GM21381 (cell line): ENCODE measurements around the gene RFPL3.
"Not testable (repeated sequence)": the region's sequence is repeated elsewhere in the genome, so short reads cannot be mapped to it uniquely, and the experiment has no call there.

ENCODE experiments used
- ATAC-seq: cut with Tn5 transposase; IDR thresholded peaks from one replicate; pipeline ENCODE4 v1.9.1; 2021; ENCODE audit warnings: mild to moderate bottlenecking, moderate library complexity; ENCODE audit not compliant: unreplicated experiment

Gene RFPL3

DNA sequence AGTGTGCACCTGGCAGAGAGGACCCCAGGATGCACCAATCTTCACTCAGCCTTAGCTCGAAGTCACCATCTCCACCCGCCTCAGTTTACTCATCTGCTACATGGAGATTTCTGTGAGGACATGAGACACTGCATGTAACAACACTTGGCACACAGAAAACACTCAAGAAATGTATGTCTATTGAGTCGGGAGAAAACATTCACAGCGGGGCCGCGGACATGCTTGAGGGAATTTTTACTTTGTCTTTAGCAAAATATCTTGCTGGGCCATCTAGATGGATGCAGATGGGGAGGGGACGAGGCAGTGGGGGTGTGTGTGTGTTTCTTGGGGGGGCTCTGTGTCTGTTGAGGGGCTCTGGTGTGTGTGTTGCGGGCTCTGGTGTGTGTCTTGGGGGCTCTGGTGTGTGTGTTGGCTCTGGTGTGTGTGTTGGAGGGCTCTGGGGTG is 28.4 kb upstream of the RFPL3 start:
- ATAC-seq: no peak

DNA sequence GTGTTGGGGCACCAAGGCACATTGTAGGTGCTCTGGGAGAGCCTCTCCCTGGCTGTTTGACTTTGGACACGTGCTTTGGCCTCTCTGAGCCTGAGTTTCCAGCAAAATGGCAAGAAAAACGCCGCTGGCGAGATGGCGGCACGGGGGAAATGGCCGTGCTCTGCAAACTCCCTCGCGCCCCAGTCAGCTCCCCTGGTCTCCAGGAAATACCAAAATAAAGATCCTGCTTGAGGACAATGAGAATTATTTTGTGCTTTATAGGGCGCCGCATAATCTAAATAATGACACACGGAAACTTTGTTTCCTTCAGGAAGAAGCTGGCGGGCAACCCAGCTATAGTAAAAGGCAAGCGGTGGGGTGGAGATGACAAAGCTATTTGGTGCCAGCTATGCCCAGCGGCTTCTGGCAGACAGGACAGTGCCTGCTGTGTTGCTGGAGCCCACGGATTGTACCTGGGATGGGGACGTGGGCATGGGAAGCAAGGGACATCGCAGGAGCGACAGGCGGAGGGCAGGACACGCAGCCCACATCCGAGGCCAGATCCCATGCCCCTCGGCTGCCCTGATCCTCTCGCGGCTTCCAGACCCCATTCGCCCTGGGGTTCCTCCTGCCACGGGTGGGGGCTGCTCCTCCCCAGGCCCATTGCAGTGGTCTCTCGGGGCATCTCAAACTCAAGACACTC is 26.3 kb upstream of the RFPL3 start:
- ATAC-seq: no peak

DNA sequence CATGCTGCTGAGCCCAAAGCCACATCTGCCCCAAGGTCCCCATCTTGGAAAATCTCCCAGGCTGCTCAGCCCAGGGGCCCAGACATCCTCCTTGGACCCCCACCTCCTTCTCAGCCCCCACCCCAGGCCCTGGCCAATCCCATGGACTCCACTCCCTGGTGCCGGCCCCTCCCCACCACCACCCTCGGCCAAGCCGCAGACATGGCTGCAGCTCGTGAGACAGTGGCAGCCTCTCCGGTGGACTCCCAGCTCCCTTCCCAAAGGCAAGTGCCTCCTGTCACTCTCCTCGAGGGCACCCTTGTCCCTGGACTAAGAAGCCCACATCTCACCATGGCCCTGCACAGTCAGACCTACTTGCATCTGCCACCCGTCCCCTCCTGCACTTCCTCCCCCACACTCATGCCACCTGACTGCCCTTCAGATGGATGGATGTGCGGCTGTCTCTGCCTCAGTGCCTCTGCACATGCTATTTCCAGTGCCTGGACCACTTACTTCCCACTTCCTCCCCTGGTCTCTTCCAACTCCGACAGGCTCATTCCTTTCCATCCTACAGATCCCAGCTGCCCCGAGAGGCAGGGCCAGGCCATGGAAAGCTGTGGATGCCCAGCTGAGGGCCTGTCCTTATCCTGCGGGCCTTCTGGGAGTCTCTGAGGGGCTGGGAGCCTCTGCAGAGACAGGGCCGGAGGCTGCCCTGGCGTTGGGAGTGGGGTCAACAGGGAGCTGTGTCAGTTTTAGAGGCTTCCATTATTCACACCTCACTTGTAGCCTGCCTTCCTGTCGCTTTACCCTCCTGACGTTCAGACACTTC is 25.5 kb upstream of the RFPL3 start:
- no peak for ATAC-seq

DNA sequence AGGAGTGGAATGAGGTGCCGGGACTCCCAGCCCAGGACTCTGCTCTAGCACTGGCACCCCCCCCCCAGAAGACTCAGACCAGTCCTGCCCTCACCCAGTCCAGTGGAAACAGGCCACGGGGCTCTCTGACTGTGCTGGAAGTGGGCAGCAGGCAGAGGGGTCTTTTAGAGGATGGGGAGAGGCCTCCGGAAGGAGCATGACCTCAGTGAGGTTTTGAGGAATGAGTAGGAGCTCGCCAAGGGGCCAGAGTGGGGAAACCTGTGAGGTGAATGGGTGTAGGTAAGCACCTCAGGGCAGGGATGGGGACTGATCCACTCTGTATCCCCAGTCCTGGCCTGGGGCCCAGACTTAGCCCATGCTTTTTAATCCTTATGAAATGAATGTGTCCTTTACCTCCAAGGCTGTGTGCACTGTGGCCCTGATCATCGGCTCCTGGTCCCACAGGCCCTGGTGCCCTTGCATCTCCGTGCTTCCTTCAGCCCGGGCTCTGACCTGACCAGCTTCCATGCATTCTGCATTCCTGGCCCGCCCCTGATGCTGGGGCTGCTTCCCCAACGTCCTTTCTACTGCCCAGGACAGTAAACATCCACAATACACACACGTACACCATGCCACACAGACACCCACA is 24.4 kb upstream of the RFPL3 start:
- ATAC-seq: no peak

DNA sequence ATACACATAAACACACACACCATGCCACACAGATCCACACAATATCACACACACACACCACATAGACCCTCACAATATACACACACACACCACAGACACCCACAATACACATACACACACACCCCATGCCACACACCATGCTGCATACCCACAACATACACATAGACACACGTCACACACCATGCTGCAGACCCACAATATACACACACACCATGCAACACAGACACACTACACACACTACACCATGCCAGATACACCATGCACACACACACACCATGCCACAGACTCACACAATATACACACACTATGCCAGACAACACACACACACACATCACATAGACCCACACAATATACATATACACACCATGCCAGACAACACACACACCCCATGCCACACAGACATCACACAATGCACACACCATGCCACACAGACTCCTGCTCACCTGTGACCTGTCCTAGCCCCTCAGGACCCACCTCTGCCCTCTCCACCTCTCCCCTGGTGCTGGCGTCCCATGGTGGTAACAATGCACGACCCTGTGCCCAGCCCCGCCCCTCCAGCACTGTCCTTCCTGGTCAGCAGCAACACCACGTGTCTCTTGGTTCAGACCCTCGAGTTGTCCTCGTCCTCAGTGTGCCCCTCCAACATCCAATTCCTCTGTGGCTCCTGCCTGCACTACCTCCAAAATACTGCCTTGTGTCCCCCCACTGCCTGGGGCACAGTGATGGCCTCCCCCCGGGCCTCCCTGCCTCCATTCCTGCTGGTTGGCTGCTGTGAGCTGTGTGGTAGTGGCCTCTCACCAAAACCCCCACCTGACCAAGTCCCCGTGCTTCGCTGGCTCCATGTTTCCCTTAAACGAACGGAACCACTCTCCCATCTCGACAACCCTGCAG is 23.7 kb upstream of the RFPL3 start:
- no peak for ATAC-seq

DNA sequence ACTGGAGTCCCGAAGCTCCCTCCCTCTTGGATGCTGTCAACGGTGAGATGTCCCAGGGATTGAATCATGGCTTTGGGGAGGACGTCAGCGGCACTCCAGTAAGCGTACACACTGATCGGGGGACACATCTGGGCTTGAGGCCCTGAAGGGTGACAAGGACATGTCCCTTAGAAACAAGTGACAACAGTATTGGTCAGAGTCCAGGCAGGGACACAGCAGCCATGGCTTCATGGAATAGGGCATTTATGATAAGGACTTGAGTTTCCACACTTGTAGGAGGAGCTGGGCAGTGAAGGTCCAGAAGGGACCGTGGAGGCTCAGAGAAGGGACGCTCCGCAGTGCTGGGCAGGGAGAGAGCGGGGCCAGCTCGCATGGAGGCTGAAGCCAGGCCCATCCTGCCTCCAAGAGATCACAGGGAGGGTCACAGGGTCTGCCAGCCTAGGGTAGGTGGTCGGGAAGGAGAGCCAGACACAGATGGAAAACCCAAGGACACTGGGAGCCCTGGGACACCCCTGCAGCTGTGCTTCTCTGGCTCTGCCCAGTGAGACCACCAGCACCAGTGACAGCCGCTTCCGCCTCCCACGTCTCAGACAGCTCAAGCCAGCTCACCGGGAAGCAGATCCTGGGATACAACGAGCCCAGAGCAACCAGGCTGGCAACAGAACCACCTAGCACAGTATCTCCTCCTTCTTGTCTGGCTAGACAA is 22.9 kb upstream of the RFPL3 start:
- no peak for ATAC-seq

DNA sequence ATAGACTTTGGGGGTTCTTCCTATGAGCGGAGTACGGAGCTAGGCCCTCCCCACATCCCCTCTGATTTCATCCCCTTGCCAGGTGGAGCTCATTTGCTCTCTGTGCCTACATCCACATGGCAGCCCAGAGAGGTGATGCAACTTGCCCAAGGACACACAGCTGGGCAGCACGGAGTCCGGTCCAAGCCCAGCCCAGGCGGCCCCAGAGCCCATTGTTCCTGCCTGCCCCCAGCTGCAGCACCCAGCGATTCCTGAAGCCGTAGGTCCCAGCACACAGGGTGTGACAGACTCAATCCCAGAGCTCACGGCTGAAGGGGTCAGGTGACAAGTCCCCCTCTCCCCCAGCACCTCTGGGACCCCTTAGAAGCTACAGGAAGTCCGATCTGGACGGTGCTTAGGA is 22.2 kb upstream of the RFPL3 start:
- no peak for ATAC-seq

DNA sequence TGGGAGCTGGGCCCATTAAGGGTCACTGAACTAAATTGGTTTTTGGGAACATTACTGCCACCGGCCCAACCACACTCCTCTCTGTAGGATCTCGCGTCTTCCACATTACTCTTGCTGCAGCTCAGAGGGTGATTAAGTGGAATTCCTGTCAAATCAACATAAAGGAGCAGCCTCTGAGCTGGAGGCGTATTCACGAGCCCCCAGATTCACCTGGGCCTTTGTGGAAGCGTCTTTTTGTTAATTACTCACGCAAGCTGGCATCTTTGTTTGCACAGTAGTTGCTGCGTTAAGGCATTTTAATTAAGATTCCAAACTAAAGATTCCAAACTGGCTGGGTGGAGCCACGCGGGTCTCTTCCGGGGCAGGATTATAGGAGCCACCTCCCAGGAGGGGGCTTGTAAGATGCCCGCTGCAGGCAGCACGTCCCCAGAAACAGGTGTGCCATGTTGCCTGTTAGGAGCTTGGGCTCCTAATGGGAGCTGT is 21.5 kb upstream of the RFPL3 start:
- no peak for ATAC-seq

DNA sequence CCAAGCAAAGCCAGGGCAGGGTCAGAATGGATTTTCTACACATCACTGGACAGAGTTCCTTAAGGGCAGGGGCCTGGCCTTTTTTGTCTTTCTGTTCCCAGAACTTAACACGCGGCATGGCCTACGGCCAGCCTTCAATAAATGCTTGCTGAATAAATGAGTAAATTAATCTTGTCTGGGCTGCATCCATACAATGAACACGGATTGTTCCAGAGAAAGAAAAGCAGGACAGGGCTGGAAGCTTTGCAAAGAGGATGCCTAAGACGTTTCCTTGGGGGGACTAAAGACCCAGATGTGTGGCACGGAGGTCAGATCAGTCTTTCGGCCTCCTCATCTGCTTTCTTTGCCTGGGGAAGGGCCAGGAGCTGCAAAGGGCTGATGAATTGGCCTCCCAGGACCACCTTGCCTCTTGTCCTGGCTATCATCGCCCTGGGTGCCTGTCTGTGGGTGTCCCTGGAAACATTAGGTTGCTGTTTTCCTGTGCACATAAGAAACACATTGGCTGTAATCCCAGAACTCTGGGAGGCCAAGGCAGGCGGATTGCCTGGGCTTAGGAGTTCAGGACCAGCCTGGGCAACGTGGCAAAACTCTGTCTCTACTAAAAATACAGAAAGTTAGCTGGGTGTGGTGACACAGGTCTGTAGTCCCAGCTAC is 20.8 kb upstream of the RFPL3 start:
- no peak for ATAC-seq

DNA sequence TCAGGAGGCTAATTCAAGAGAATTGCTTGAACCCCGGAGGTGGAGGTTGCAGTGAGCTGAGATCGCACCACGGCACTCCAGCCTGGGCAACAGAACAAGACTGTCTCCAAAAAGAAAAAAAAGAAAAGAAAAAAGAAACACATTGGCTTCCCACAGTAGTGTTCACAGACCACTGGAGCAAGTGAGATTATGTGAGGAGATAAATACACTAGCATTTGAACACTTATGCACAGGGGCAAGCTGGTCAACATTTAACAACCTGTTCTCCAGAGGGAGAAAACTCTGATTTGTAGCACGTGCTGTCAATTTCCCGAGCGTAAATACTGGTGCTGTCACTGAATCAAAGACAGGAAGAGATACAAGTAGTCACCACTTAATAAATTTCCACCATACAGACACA is 20.2 kb upstream of the RFPL3 start:
- ATAC-seq: not testable (repeated sequence)

DNA sequence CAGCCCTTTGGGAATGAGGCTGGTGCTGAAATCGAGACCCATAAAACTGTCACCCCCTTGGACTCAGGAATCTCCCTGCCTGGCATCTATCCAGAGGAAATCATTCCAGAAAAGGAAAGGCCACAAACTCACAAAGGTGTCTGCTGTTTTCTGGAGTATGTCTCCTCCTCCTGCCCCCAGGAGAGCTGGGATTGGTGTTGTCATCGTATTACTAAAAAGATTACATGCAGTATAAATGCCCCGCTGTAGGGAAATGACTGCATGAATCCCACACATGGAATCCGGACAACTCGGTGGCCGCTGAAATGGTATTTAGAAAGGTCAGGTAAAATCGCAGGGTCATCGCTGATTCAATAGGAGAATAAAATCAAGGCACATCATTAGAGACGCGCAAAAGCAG is 18.9 kb upstream of the RFPL3 start:
- ATAC-seq: no peak

DNA sequence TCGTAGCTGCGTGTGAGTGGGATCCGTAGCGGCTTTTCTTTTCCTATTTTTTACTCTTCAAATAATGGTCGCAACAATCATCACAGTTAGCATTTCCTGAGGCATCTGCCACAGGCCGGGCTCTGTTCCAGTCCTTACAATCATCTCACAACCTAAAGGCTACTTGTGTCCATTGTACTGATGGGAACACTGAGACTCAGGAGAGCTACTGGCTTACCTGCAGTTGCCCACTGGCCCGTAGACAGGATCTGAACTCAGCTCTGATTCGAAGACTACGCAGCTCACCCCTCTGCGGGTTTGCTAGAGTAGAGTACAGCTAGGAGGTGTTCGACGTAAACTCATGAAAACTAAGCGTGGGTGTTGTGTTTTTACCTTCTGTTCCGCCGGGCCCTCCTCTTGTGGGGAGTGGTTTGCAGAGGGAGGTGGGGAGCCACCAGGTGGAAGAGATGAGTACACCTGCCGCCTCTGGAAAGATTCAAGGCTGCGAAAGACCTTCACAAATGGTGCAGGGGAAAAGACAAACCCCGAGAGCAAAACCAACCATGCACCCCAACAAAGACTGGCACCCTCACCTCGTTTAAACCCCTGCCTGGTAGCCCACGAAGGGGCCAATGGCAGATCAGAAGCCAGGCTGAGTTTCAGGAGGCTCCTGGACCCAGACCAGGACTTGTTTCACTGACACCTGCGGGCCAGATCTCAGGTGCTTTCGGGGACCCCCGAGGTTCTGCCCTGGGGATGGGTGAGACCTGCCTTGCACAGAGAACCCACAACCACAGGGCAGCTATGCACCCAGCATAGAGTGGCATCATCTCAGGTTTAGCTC is 18.3 kb upstream of the RFPL3 start:
- no peak for ATAC-seq

DNA sequence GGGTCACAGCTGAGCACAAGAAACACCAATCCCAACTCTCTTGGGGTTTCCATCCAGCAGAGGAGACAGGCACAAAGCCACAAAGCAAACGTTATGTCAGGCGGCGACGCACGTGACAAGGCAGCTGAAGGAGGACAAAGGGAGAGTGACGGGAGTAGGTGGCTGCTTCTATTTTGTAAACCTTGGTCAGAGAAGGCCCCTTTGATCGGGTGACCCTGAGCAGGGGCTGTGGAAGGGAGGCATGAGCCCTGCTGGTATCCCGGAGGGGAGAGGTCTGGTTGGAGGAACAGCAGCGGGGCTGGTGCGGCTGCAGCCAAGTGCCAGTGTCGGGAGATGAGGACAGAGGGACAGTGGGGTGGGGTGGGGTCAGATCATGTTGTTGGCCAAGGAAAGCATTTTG is 17.3 kb upstream of the RFPL3 start:
- ATAC-seq: no peak

DNA sequence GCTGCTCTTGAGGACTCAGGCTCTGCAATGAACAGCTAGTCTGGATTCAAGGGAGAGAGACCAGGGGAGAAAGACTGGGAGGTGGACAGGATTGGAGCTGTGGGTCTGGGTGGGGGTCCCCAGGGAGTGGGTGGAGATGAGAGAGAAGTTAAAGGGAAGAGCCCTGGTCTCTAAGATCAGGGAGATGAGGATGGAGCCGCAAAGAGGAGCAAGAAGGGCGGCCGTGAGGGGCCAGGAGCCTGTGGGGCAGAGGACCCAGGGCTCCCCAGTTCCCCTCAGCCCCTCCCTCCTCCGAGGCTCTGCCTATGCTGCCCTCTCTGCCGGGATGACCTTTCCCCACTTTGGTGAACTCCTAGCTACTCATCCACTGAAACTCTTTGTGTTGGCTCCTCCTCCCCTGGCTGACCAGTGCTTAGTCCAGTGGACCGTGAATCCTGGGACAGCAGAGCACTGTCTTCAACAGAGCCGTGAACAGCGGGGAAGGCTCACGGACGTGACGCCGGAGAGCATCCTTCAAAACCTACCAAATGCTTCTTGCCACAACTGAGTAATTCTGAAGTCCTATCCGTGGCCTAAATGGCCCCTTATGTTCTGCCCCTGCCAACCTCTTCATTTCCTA is 16.4 kb upstream of the RFPL3 start:
- no peak for ATAC-seq

DNA sequence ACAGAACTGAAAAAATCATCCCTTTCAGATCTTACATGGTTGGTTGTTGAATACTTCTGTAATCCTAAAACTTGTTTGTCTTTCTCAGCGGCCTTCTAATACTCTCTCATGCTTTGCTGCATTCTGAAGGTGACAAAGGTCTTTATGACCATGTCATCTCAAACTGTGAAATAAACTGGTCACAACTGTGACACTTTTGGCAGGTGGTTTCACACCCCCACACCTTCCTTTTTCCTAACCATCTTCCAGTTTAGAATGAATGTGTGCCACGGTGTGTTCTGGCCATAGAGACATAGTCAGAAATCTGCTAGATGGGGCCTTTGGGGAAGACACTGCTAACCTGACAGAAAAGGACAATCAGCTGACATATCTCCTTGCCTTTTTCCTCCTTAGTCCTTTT is 14.7 kb upstream of the RFPL3 start:
- no peak for ATAC-seq

DNA sequence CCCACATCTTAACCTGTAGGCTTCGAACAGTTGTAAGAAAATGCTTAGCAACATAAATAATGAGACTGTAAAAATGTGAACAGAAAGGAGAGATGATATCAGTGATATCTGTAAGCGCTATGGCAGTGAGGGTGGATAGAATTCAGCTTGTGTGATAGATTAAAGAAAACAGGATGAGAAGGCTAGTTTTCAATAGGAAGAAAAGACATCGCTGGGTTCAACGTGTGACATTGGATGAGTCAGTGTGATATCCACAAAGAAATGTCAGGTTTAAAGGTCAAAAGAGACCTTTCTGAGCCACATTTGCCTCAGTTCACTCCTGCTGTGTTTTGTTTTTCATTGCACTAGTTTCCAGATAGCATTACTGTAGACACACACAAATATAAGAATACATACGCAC is 13.7 kb upstream of the RFPL3 start:
- no peak for ATAC-seq

DNA sequence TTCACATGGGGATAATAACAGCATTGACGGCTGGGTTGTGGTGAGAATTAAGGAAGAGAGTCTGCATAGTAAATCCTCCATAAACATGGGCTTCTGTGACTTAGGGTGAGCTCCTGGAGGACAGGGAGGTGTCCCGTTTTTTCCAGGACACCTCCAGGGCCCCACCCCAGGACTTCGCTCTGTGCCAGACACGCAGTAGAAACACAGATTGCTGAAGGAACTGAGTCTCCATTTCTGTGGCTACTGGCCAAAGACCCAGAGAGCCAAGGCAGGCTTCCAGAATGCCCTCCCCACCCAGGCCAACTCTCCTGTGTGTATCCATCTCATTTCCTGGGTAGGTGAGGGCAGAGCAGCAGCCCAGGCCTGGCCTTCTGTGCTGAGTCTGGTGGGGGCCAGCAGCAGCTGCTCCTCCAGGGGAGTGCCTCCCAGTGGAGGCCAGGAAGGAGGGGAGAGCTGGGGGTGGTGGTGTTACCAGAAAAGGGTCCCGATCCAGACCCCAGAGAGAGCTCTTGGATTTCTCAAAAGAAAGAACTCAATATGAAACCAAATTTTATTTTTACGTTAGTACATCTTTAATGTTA is 9.5 kb upstream of the RFPL3 start:
- ATAC-seq: no peak

DNA sequence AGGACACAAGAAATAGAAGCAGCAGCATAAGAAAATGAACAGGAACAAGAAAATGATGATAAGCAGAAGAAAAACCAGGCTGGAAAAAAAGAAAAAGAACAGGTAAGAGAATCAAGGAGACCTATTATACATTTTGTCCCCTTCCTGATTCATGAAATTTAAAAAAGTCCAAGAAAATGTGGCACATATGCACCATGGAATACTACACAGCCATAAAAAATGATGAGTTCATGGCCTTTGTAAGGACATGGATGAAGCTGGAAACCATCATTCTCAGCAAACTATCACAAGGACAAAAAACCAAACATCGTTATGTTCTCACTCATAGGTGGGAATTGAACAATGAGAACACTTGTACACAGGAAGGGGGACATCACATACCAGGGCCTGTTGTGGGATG is 5.8 kb upstream of the RFPL3 start:
- ATAC-seq: not testable (repeated sequence)
